H9 (cell line): ENCODE measurements around the gene RLF. TPM values are rescaled to one million over a fixed set of nuclear protein-coding genes. Genes with fewer than 3 reads are reported as not detected.

Source experiments
- DNase-seq: peaks from one replicate; pipeline ENCODE4 v3.0.0-alpha.2; 2017
- H2AFZ ChIP-seq: one replicate; pipeline ENCODE4 v1.6.1; 2013; ENCODE audit warnings: mild to moderate bottlenecking, low read length, control low read depth, moderate library complexity
- H2AK5ac ChIP-seq: 2 replicates; pipeline ENCODE4 v1.6.1; 2013; ENCODE audit warnings: low read length, control low read depth, mixed read lengths; ENCODE audit not compliant: insufficient read length
- H2BK120ac ChIP-seq: one replicate; pipeline ENCODE4 v1.6.1; 2013; ENCODE audit warnings: low read depth, mild to moderate bottlenecking, low read length, control low read depth, inconsistent platforms; ENCODE audit not compliant: poor library complexity, severe bottlenecking
- H2BK12ac ChIP-seq: 2 replicates; pipeline ENCODE4 v1.6.1; 2013; ENCODE audit warnings: low read length, control low read depth, mixed read lengths, low read depth; ENCODE audit not compliant: insufficient read length
- H2BK15ac ChIP-seq: 2 replicates; pipeline ENCODE4 v1.6.1; 2013; ENCODE audit warnings: low read depth, low read length, control low read depth
- H2BK20ac ChIP-seq: one replicate; pipeline ENCODE4 v1.6.1; 2013; ENCODE audit warnings: low read depth, mild to moderate bottlenecking, low read length, control low read depth, inconsistent platforms; ENCODE audit not compliant: poor library complexity, severe bottlenecking
- H2BK5ac ChIP-seq: 2 replicates; pipeline ENCODE4 v1.6.1; 2013; ENCODE audit warnings: low read length, control low read depth, mixed read lengths; ENCODE audit not compliant: insufficient read length
- H3K14ac ChIP-seq: 2 replicates; pipeline ENCODE4 v1.6.1; 2013; ENCODE audit warnings: low read length, control low read depth; ENCODE audit not compliant: insufficient read depth
- H3K18ac ChIP-seq: 2 replicates; pipeline ENCODE4 v1.6.1; 2013; ENCODE audit warnings: low read depth, mild to moderate bottlenecking, mixed read lengths, low read length, control low read depth; ENCODE audit not compliant: insufficient read length
- H3K23ac ChIP-seq: 2 replicates; pipeline ENCODE4 v1.6.1; 2013; ENCODE audit warnings: low read length, control low read depth, mixed read lengths, low read depth; ENCODE audit not compliant: insufficient read length
- H3K23me2 ChIP-seq: 2 replicates; pipeline ENCODE4 v1.6.1; 2013; ENCODE audit warnings: low read depth, mild to moderate bottlenecking, mixed read lengths, low read length, control low read depth; ENCODE audit not compliant: insufficient read length, poor library complexity, severe bottlenecking
- H3K27ac ChIP-seq: 2 replicates; pipeline ENCODE4 v1.5.1; 2013; ENCODE audit warnings: low read length, control low read depth, mixed read lengths, low read depth; ENCODE audit not compliant: insufficient read length
- H3K27me3 ChIP-seq: 2 replicates; pipeline ENCODE4 v1.6.1; 2013; ENCODE audit warnings: low read length, control low read depth, inconsistent platforms; ENCODE audit not compliant: insufficient read depth
- H3K4ac ChIP-seq: 2 replicates; pipeline ENCODE4 v1.6.1; 2013; ENCODE audit warnings: low read depth, mild to moderate bottlenecking, control low read depth, inconsistent platforms, low read length, moderate library complexity
- H3K4me1 ChIP-seq: 2 replicates; pipeline ENCODE4 v1.6.1; 2013; ENCODE audit warnings: low read length, control low read depth, inconsistent platforms; ENCODE audit not compliant: insufficient read depth
- H3K4me2 ChIP-seq: 2 replicates; pipeline ENCODE4 v1.6.1; 2013; ENCODE audit warnings: low read length, control low read depth, mixed read lengths; ENCODE audit not compliant: insufficient read length, insufficient read depth
- H3K56ac ChIP-seq: 2 replicates; pipeline ENCODE4 v1.6.1; 2013; ENCODE audit warnings: low read depth, mild to moderate bottlenecking, mixed read lengths, low read length, control low read depth; ENCODE audit not compliant: insufficient read length
- H3K79me1 ChIP-seq: 2 replicates; pipeline ENCODE4 v1.6.1; 2013; ENCODE audit warnings: low read depth, mild to moderate bottlenecking, moderate library complexity, low read length, control low read depth, inconsistent platforms; ENCODE audit not compliant: insufficient read depth, poor library complexity, severe bottlenecking
- H3K79me2 ChIP-seq: 2 replicates; pipeline ENCODE4 v1.6.1; 2013; ENCODE audit warnings: low read length, control low read depth, inconsistent platforms; ENCODE audit not compliant: insufficient read depth
- H3K9ac ChIP-seq: 2 replicates; pipeline ENCODE4 v1.6.1; 2013; ENCODE audit warnings: low read length, control low read depth, mixed read lengths; ENCODE audit not compliant: insufficient read length; ENCODE audit errors: extremely low read depth
- H3K9me3 ChIP-seq: one replicate; pipeline ENCODE4 v1.6.1; 2013; ENCODE audit warnings: low read depth, low read length, inconsistent platforms; ENCODE audit not compliant: control insufficient read depth
- H3T11ph ChIP-seq: one replicate; pipeline ENCODE4 v1.6.1; 2013; ENCODE audit warnings: mild to moderate bottlenecking, low read length, control low read depth, inconsistent platforms
- H4K20me1 ChIP-seq: one replicate; pipeline ENCODE4 v1.6.1; 2013; ENCODE audit not compliant: control insufficient read depth, insufficient read length, insufficient read depth
- H4K5ac ChIP-seq: 2 replicates; pipeline ENCODE4 v1.6.1; 2013; ENCODE audit warnings: low read depth, mild to moderate bottlenecking, mixed read lengths, low read length, control low read depth; ENCODE audit not compliant: insufficient read length
- H4K8ac ChIP-seq: replicated peaks from 2 replicates; pipeline ENCODE4 v1.6.1; 2013; ENCODE audit warnings: low read length, control low read depth, mixed read lengths, low read depth; ENCODE audit not compliant: insufficient read length
- H4K91ac ChIP-seq: 2 replicates; pipeline ENCODE4 v1.6.1; 2013; ENCODE audit warnings: low read depth, mild to moderate bottlenecking, moderate library complexity, mixed read lengths, low read length, control low read depth; ENCODE audit not compliant: insufficient read length
- H3K27ac Mint-ChIP-seq, 3 experiments: 2 replicates in 2 of 3; 3 replicates in 1 of 3; pipeline ENCODE4 v1.8.0; 2020 to 2021; ENCODE audit warnings: mixed read lengths in 3 of 3, mild to moderate bottlenecking in 1 of 3, moderate library complexity in 1 of 3
- H3K27me3 Mint-ChIP-seq: 2 replicates; pipeline ENCODE4 v1.8.0; 2021; ENCODE audit warnings: low read depth, mild to moderate bottlenecking, moderate library complexity, mixed read lengths
- H3K36me3 Mint-ChIP-seq, 3 experiments: 2 replicates in 2 of 3; 3 replicates in 1 of 3; pipeline ENCODE4 v1.8.0; 2020 to 2021; ENCODE audit warnings: low read depth in 3 of 3, mixed read lengths in 3 of 3; ENCODE audit not compliant: insufficient read depth in 1 of 3
- H3K4me1 Mint-ChIP-seq, 2 experiments: 2 replicates each; pipeline ENCODE4 v1.8.0; 2020; ENCODE audit warnings: mixed read lengths in 2 of 2
- H3K4me3 Mint-ChIP-seq, 2 experiments: 2 replicates in 1 of 2; 3 replicates in 1 of 2; pipeline ENCODE4 v1.8.0; 2020 to 2021; ENCODE audit warnings: mild to moderate bottlenecking in 2 of 2, mixed read lengths in 2 of 2, moderate library complexity in 1 of 2
- H3K9me3 Mint-ChIP-seq, 2 experiments: 2 replicates in 1 of 2; 3 replicates in 1 of 2; pipeline ENCODE4 v1.8.0; 2020; ENCODE audit warnings: mild to moderate bottlenecking in 2 of 2, mixed read lengths in 2 of 2, moderate library complexity in 1 of 2
- WGBS: extraction: QIAGEN DNeasy Blood & Tissue Kit; methylation state at CpG from one replicate; pipeline ENCODE4 v1.1.7; 2013; ENCODE audit warnings: missing lambda C conversion rate, low lambda C conversion rate, mixed read lengths; ENCODE audit not compliant: insufficient read length; ENCODE audit errors: extremely low coverage; 5-methylcytosine and 5-hydroxymethylcytosine counted together
- total RNA-seq: library from RNA; stranded (reverse); gene quantifications from 2 replicates; pipeline ENCODE4 v1.2.1, GENCODE V29; 2021
- TF ChIP-seq, protein P1 (sequence below): fragments of 200-600 bp; sonication (generic); conservative IDR thresholded peaks from 3 replicates; pipeline ENCODE4 v1.8.0; 2021; ENCODE audit warnings: antibody characterized with exemption, mild to moderate bottlenecking

Gene RLF
- total RNA-seq, 1 experiment from 2014 or later: 19.2 TPM

DNA sequence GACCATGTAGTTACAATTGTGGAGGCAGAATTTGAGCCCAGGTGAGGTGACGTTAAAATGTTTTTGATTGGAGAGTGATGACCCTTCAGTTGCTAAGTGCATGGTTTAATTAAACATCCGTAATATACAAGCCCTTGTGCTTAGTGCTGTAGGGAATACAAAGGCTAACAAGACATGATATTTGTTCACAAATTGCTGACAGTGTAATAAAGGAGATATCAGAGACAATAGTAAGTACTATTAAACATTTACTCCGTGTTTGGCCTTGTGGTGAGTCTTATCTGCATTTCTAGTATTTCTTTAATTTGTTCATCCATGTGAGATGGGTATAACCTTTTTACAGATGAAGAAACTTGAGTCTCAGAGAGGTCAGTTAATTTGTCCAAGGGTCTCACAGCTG lies 37.9 kb downstream of the RLF start:
- no peak overlapping the region for H3K18ac ChIP-seq
- no peak overlapping the region for H3K56ac ChIP-seq
- no peak overlapping the region for H3K23ac ChIP-seq
- H3K27me3 ChIP-seq: no peaks in the 10 kb centered on the region
- H3K9me3 ChIP-seq: no peaks in the 10 kb centered on the region
- no peaks in the 10 kb centered on the region for H3K79me1 ChIP-seq
- no peak overlapping the region for H2AFZ ChIP-seq
- no peak overlapping the region for H4K91ac ChIP-seq
- H3T11ph ChIP-seq: no peak overlapping the region
- H2BK120ac ChIP-seq: no peak overlapping the region
- no peak for DNase-seq
- Mint-ChIP-seq H3K4me1 (no peaks in the 10 kb centered on the region), H3K27ac (no peak overlapping the region), H3K9me3 (no peaks in the 10 kb centered on the region), H3K36me3 (peaks cover 5 to 38% (median 31%) of the 10 kb centered on the region in 3 experiments; a peak in 6 of 7 replicates), H3K27me3 (no peaks in the 10 kb centered on the region), H3K4me3 (no peak overlapping the region)
- no peak overlapping the region for H3K14ac ChIP-seq
- no peak overlapping the region for H3K4ac ChIP-seq
- no peak overlapping the region for H3K9ac ChIP-seq
- H3K79me2 ChIP-seq: no peaks in the 10 kb centered on the region
- WGBS: no CpG with 5 or more reads among the region's 3 CpGs
- H3K4me1 ChIP-seq: no peaks in the 10 kb centered on the region
- TF ChIP-seq, protein P1, sequence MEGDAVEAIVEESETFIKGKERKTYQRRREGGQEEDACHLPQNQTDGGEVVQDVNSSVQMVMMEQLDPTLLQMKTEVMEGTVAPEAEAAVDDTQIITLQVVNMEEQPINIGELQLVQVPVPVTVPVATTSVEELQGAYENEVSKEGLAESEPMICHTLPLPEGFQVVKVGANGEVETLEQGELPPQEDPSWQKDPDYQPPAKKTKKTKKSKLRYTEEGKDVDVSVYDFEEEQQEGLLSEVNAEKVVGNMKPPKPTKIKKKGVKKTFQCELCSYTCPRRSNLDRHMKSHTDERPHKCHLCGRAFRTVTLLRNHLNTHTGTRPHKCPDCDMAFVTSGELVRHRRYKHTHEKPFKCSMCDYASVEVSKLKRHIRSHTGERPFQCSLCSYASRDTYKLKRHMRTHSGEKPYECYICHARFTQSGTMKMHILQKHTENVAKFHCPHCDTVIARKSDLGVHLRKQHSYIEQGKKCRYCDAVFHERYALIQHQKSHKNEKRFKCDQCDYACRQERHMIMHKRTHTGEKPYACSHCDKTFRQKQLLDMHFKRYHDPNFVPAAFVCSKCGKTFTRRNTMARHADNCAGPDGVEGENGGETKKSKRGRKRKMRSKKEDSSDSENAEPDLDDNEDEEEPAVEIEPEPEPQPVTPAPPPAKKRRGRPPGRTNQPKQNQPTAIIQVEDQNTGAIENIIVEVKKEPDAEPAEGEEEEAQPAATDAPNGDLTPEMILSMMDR: no peak
- no peak overlapping the region for H2AK5ac ChIP-seq
- no peak overlapping the region for H2BK20ac ChIP-seq
- H2BK15ac ChIP-seq: no peak overlapping the region
- no peaks in the 10 kb centered on the region for H3K23me2 ChIP-seq
- no peak overlapping the region for H4K5ac ChIP-seq
- no peak overlapping the region for H4K8ac ChIP-seq
- H3K4me2 ChIP-seq: no peak overlapping the region
- H2BK5ac ChIP-seq: no peak overlapping the region
- no peaks in the 10 kb centered on the region for H4K20me1 ChIP-seq
- no peak overlapping the region for H3K27ac ChIP-seq
- H2BK12ac ChIP-seq: no peak overlapping the region
